DND-41 (cell line): ENCODE results near the gene FGFR3.

Experiments used
- CTCF ChIP-seq: IDR thresholded peaks from 2 replicates; pipeline ENCODE4 v1.5.1; 2012; ENCODE audit warnings: borderline replicate concordance, low read length, moderate library complexity, mild to moderate bottlenecking; ENCODE audit not compliant: poor library complexity, severe bottlenecking; ENCODE audit errors: extremely low read depth
- EZH2 ChIP-seq: IDR thresholded peaks from 3 replicates; pipeline ENCODE4 v1.6.1; 2012; ENCODE audit warnings: borderline replicate concordance, low read depth, mild to moderate bottlenecking, moderate library complexity, low read length, inconsistent platforms; ENCODE audit not compliant: severe bottlenecking

GRCh38 chr4:1814453-1814852 is 21.4 kb downstream of the FGFR3 start:
- no peak for TF ChIP-seq CTCF
- no peak for TF ChIP-seq EZH2
